ENCODE data around the gene TMEM219.
"Not testable (repeated sequence)": the region's sequence is repeated elsewhere in the genome, so short reads cannot be mapped to it uniquely, and the experiment has no call there.

The TMEM219 gene

GRCh38 chr16:29951625-29952365 lies 10.1 kb upstream of the TMEM219 start:
- H3K9me3 ChIP-seq (ENCODE audit: insufficient read depth, low read length), result peaks cover 5% of the 10 kb centered on the region; the same call in 1 of the 2 replicates

GRCh38 chr16:29958756-29959155 lies 3.1 kb upstream of the TMEM219 start:
- TF ChIP-seq ZNF274 (IDR thresholded peaks at IDR 0.05; ENCODE audit: low read depth, low read length), result no peak
- TF ChIP-seq SUZ12 (IDR thresholded peaks at IDR 0.05; ENCODE audit: extremely low read depth, insufficient read depth, insufficient read length), result no peak
- TF ChIP-seq YY1 (IDR thresholded peaks at IDR 0.05; ENCODE audit: insufficient read depth, insufficient read length), result no peak
- Histone ChIP-seq H3K9ac (ENCODE audit: insufficient read length, low read depth) (no peak overlapping the region), H3K36me3 (ENCODE audit: insufficient read depth, insufficient read length, low read length) (no peaks in the 10 kb centered on the region), H3K4me3 (ENCODE audit: insufficient read length, low read depth) (no peak overlapping the region), H3K9me3 (ENCODE audit: insufficient read depth, low read length) (no peaks in the 10 kb centered on the region), H3K4me1 (ENCODE audit: insufficient read depth, insufficient read length) (peaks cover 5% of the 10 kb centered on the region), H3K27me3 (ENCODE audit: insufficient read depth, insufficient read length) (no peaks in the 10 kb centered on the region)
- no peak for DNase-seq (ENCODE audit: low read depth, low spot score)

More at GRCh38 chr16:29951625-29952365, 10.1 kb upstream of the TMEM219 start:
- H3K9ac ChIP-seq (ENCODE audit: insufficient read length, low read depth), result no peak overlapping the region
- TF ChIP-seq SUZ12 (IDR thresholded peaks at IDR 0.05; ENCODE audit: extremely low read depth, insufficient read depth, insufficient read length) (no peak), YY1 (IDR thresholded peaks at IDR 0.05; ENCODE audit: insufficient read depth, insufficient read length) (no peak), ZNF274 (IDR thresholded peaks at IDR 0.05; ENCODE audit: low read depth, low read length) (no peak)
- no peaks in the 10 kb centered on the region for H3K27me3 ChIP-seq (ENCODE audit: insufficient read depth, insufficient read length)
- H3K4me3 ChIP-seq (ENCODE audit: insufficient read length, low read depth), result no peak overlapping the region
- peaks cover 8% of the 10 kb centered on the region for H3K4me1 ChIP-seq (ENCODE audit: insufficient read depth, insufficient read length)
- no peaks in the 10 kb centered on the region for H3K36me3 ChIP-seq (ENCODE audit: insufficient read depth, insufficient read length, low read length)
- DNase-seq (ENCODE audit: low read depth, low spot score), result no peak

- no peak for DNase-seq (ENCODE audit: low read depth, low spot score)
- no peak for TF ChIP-seq YY1 (IDR thresholded peaks at IDR 0.05; ENCODE audit: insufficient read depth, insufficient read length)
- no peak for TF ChIP-seq ZNF274 (IDR thresholded peaks at IDR 0.05; ENCODE audit: low read depth, low read length)
- no peak for TF ChIP-seq SUZ12 (IDR thresholded peaks at IDR 0.05; ENCODE audit: extremely low read depth, insufficient read depth, insufficient read length)
Observed at GRCh38 chr16:29959293-29959692, 2.6 kb upstream of the TMEM219 start.

GRCh38 chr16:29959821-29960220 lies 2.1 kb upstream of the TMEM219 start:
- not testable (repeated sequence) for H3K4me1 ChIP-seq (ENCODE audit: insufficient read depth, insufficient read length); H3K9me3 ChIP-seq (ENCODE audit: insufficient read depth, low read length); H3K36me3 ChIP-seq (ENCODE audit: insufficient read depth, insufficient read length, low read length); DNase-seq (ENCODE audit: low read depth, low spot score); H3K9ac ChIP-seq (ENCODE audit: insufficient read length, low read depth); H3K4me3 ChIP-seq (ENCODE audit: insufficient read length, low read depth); H3K27me3 ChIP-seq (ENCODE audit: insufficient read depth, insufficient read length)

More at GRCh38 chr16:29959293-29959692, 2.6 kb upstream of the TMEM219 start:
- no peaks in the 10 kb centered on the region for H3K27me3 ChIP-seq (ENCODE audit: insufficient read depth, insufficient read length)
- H3K4me1 ChIP-seq (ENCODE audit: insufficient read depth, insufficient read length), result peaks cover 5% of the 10 kb centered on the region
- H3K36me3 ChIP-seq (ENCODE audit: insufficient read depth, insufficient read length, low read length), result no peaks in the 10 kb centered on the region
- H3K9ac ChIP-seq (ENCODE audit: insufficient read length, low read depth), result no peak overlapping the region
- H3K4me3 ChIP-seq (ENCODE audit: insufficient read length, low read depth), result no peak overlapping the region
- no peaks in the 10 kb centered on the region for H3K9me3 ChIP-seq (ENCODE audit: insufficient read depth, low read length)

GRCh38 chr16:29961127-29961478 lies 776 bp upstream of the TMEM219 start:
- Histone ChIP-seq H3K27me3 (ENCODE audit: insufficient read depth, insufficient read length) (no peaks in the 10 kb centered on the region), H3K9me3 (ENCODE audit: insufficient read depth, low read length) (no peaks in the 10 kb centered on the region), H3K4me1 (ENCODE audit: insufficient read depth, insufficient read length) (peaks cover 5% of the 10 kb centered on the region), H3K4me3 (ENCODE audit: insufficient read length, low read depth) (peak overlapping the region; percentile 79), H3K36me3 (ENCODE audit: insufficient read depth, insufficient read length, low read length) (peaks cover 4% of the 10 kb centered on the region), H3K9ac (ENCODE audit: insufficient read length, low read depth) (peak overlapping the region; percentile 98)
- TF ChIP-seq ZNF274 (IDR thresholded peaks at IDR 0.05; ENCODE audit: low read depth, low read length) (no peak), SUZ12 (IDR thresholded peaks at IDR 0.05; ENCODE audit: extremely low read depth, insufficient read depth, insufficient read length) (no peak), YY1 (IDR thresholded peaks at IDR 0.05; ENCODE audit: insufficient read depth, insufficient read length) (no peak)
- DNase-seq (ENCODE audit: low read depth, low spot score), result no peak

- H3K9me3 ChIP-seq (ENCODE audit: insufficient read depth, low read length), result no peaks in the 10 kb centered on the region
- no peak for TF ChIP-seq SUZ12 (IDR thresholded peaks at IDR 0.05; ENCODE audit: extremely low read depth, insufficient read depth, insufficient read length)
- TF ChIP-seq YY1 (IDR thresholded peaks at IDR 0.05; ENCODE audit: insufficient read depth, insufficient read length), result no peak
- TF ChIP-seq ZNF274 (IDR thresholded peaks at IDR 0.05; ENCODE audit: low read depth, low read length), result no peak
- H3K9ac ChIP-seq (ENCODE audit: insufficient read length, low read depth), result peak overlapping the region; percentile 98
- peaks cover 6% of the 10 kb centered on the region for H3K36me3 ChIP-seq (ENCODE audit: insufficient read depth, insufficient read length, low read length)
- DNase-seq (ENCODE audit: low read depth, low spot score), result no peak
- no peaks in the 10 kb centered on the region for H3K27me3 ChIP-seq (ENCODE audit: insufficient read depth, insufficient read length)
- peaks cover 5% of the 10 kb centered on the region for H3K4me1 ChIP-seq (ENCODE audit: insufficient read depth, insufficient read length)
- H3K4me3 ChIP-seq (ENCODE audit: insufficient read length, low read depth), result peak overlapping the region; percentile 79
Observed at GRCh38 chr16:29962344-29962994, 590 bp downstream of the TMEM219 start.

GRCh38 chr16:29963021-29963743 lies 1.3 kb downstream of the TMEM219 start:
- Histone ChIP-seq H3K27me3 (ENCODE audit: insufficient read depth, insufficient read length) (no peaks in the 10 kb centered on the region), H3K4me1 (ENCODE audit: insufficient read depth, insufficient read length) (peaks cover 5% of the 10 kb centered on the region), H3K4me3 (ENCODE audit: insufficient read length, low read depth) (peak overlapping the region; percentile 79), H3K9me3 (ENCODE audit: insufficient read depth, low read length) (no peaks in the 10 kb centered on the region), H3K9ac (ENCODE audit: insufficient read length, low read depth) (peak overlapping the region; percentile 98), H3K36me3 (ENCODE audit: insufficient read depth, insufficient read length, low read length) (peaks cover 11% of the 10 kb centered on the region)
- no peak for TF ChIP-seq YY1 (IDR thresholded peaks at IDR 0.05; ENCODE audit: insufficient read depth, insufficient read length)
- TF ChIP-seq ZNF274 (IDR thresholded peaks at IDR 0.05; ENCODE audit: low read depth, low read length), result no peak
- no peak for TF ChIP-seq SUZ12 (IDR thresholded peaks at IDR 0.05; ENCODE audit: extremely low read depth, insufficient read depth, insufficient read length)
- no peak for DNase-seq (ENCODE audit: low read depth, low spot score)

All from NT2/D1 (cell line).